OCI-LY7 (cell line): ENCODE data around the gene LSR. TPM values are rescaled to one million over a fixed set of nuclear protein-coding genes. Genes with fewer than 3 reads are reported as not detected.

Experiments used
- BruUV-seq: library from RNA; stranded (reverse); fragments of 400-500 nt; replicated peaks from 2 replicates; lab custom pipeline; 2021; lab: Mats Ljungman, UMichigan
- CTCF ChIA-PET: fragments of 300-600 bp; sonication (Branson Sonifier 250); formaldehyde crosslinking; loops from one replicate; lab custom pipeline; 2022; ENCODE audit warnings: antibody characterized with exemption; ENCODE audit not compliant: unreplicated experiment; lab: Charles Lee
- POLR2A ChIA-PET: fragments of 300-600 bp; sonication (Branson Sonifier 250); formaldehyde crosslinking; loops from one replicate; lab custom pipeline; 2022; ENCODE audit warnings: antibody characterized with exemption; lab: Charles Lee
- DNase-seq: peaks from one replicate; pipeline ENCODE4 v3.0.0-alpha.2; 2015; ENCODE audit warnings: low spot score
- H2AFZ ChIP-seq: fragments of 200-600 bp; sonication (generic), shearing (Covaris generic); 2 replicates; pipeline ENCODE4 v1.6.1; 2014; ENCODE audit warnings: mild to moderate bottlenecking, antibody characterized with exemption, low read length, moderate library complexity
- H3K27ac ChIP-seq: fragments of 200-600 bp; sonication (generic); 2 replicates; pipeline ENCODE4 v1.5.1; 2014; ENCODE audit warnings: mixed run types, low read depth, mild to moderate bottlenecking, moderate library complexity, low read length, inconsistent platforms; ENCODE audit not compliant: poor library complexity, severe bottlenecking
- H3K36me3 ChIP-seq: fragments of 200-600 bp; sonication (generic); 2 replicates; pipeline ENCODE4 v1.6.1; 2014; ENCODE audit warnings: mild to moderate bottlenecking, antibody characterized with exemption, low read length, moderate library complexity, mixed read lengths; ENCODE audit not compliant: insufficient read depth
- H3K4me1 ChIP-seq: fragments of 200-600 bp; sonication (generic); 2 replicates; pipeline ENCODE4 v1.5.1; 2014; ENCODE audit warnings: mild to moderate bottlenecking, low read length; ENCODE audit not compliant: insufficient read depth, poor library complexity, severe bottlenecking
- H3K4me2 ChIP-seq: fragments of 200-600 bp; sonication (generic); 2 replicates; pipeline ENCODE4 v1.6.1; 2014; ENCODE audit warnings: mild to moderate bottlenecking, low read length
- H3K4me3 ChIP-seq: fragments of 200-600 bp; sonication (generic); 2 replicates; pipeline ENCODE4 v1.5.1; 2014; ENCODE audit warnings: mild to moderate bottlenecking, low read depth, low read length; ENCODE audit not compliant: poor library complexity, severe bottlenecking
- H3K79me2 ChIP-seq: fragments of 200-600 bp; sonication (generic); 2 replicates; pipeline ENCODE4 v1.6.1; 2016; ENCODE audit warnings: low read depth, mild to moderate bottlenecking, low read length, moderate library complexity, mixed read lengths; ENCODE audit not compliant: insufficient read depth
- H3K9me2 ChIP-seq: fragments of 200-600 bp; sonication (generic); 2 replicates; pipeline ENCODE4 v1.6.1; 2016; ENCODE audit warnings: mild to moderate bottlenecking, low read length, mixed read lengths; ENCODE audit not compliant: insufficient read depth
- H3K9me3 ChIP-seq: fragments of 200-600 bp; sonication (generic); 2 replicates; pipeline ENCODE4 v1.6.1; 2014; ENCODE audit warnings: mild to moderate bottlenecking, mixed run types, low read length, mixed read lengths
- H4K20me1 ChIP-seq: fragments of 200-600 bp; sonication (generic); 2 replicates; pipeline ENCODE4 v1.6.1; 2014; ENCODE audit warnings: mild to moderate bottlenecking, antibody characterized with exemption, low read length, moderate library complexity, mixed read lengths; ENCODE audit not compliant: insufficient read depth
- CTCF ChIP-seq: fragments of 200-600 bp; sonication (generic); conservative IDR thresholded peaks from 2 replicates; pipeline ENCODE4 v1.5.1; 2014; ENCODE audit warnings: mild to moderate bottlenecking, antibody characterized with exemption, low read length, moderate library complexity, mixed read lengths
- EZH2phosphoT487 ChIP-seq: fragments of 200-600 bp; sonication (generic); IDR thresholded peaks from 2 replicates; pipeline ENCODE4 v1.6.1; 2018; ENCODE audit warnings: low read depth, borderline replicate concordance, mild to moderate bottlenecking, mixed run types, antibody characterized with exemption, low read length, moderate library complexity, mixed read lengths
- intact Hi-C: fragments of 100-400 bp; cut with micrococcal nuclease; formaldehyde crosslinking; loops from one replicate; pipeline ENCODE4 v1.10.0; 2022; ENCODE audit not compliant: unreplicated experiment
- total RNA-seq, 2 experiments: library from RNA; depleted of rRNA in 1 of 2; stranded (reverse); fragments of >200 nt in 1 of 2; shearing (Covaris generic) in 1 of 2; gene quantifications; 2 replicates each; pipeline ENCODE4 v1.2.3, GENCODE V29; 2014 to 2022

Gene LSR
- total RNA-seq, 2 experiments from 2014 or later = 15.0 to 33.6 TPM

GRCh38 chr19:35241417-35241816 is 7.4 kb upstream of the LSR start:
- Histone ChIP-seq H3K27ac (no peak overlapping the region), H3K4me3 (no peak overlapping the region), H4K20me1 (no peaks in the 10 kb centered on the region), H2AFZ (no peak overlapping the region), H3K79me2 (no peaks in the 10 kb centered on the region), H3K36me3 (no peaks in the 10 kb centered on the region; the same call in 1 of the 2 replicates), H3K4me1 (peaks cover 9% of the 10 kb centered on the region), H3K4me2 (no peak overlapping the region), H3K9me3 (peaks cover 26% of the 10 kb centered on the region), H3K9me2 (no peaks in the 10 kb centered on the region)
- BruUV-seq = no TSS peak
- TF ChIP-seq EZH2phosphoT487 = no peak
- ChIA-PET POLR2A (no interaction called here), CTCF (no interaction called here)
- DNase-seq = no peak
- intact Hi-C loops = no loop called here

DNA sequence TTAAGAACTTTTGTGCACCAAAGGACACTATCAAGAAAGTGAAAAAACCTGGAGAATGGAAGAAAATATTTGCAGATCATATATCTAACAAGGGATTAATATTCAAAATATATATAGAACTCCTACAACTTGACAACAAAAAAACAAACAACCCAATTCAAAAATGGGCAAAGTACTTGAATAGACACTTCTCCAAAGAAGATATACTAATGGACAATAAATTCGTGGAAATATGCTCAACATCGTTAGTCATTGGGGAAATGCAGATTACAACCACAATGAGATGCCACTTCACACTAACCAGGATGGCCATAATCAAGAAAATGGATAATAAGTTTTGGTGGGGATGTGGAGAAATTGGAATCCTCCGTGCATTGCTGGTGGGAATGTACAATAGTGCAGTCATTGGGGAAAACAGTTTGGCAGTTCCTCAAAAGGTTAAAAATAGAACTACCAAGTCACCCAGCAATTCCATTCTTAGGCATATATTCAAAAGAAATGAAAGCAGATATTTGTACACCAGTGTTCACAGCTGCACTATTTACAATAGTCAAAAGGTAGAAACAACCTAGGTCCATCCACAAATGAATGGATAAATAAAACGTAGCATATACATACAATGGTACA is 2.2 kb upstream of the LSR start:
- no peak overlapping the region; the same call in 1 of the 2 replicates for H2AFZ ChIP-seq
- H3K79me2 ChIP-seq = peaks cover 9% of the 10 kb centered on the region; the same call in 1 of the 2 replicates
- no peak for DNase-seq
- H3K4me2 ChIP-seq = peak overlapping the region; percentile 76
- H3K4me1 ChIP-seq = peaks cover 21% of the 10 kb centered on the region
- intact Hi-C loops = loop anchor here (5.0 kb wide), 1 partner anchor 381 kb away; the partner anchor contains the start of gene RBM42
- no peaks in the 10 kb centered on the region for H3K9me2 ChIP-seq
- no peaks in the 10 kb centered on the region for H4K20me1 ChIP-seq
- H3K27ac ChIP-seq = no peak overlapping the region
- no peak for TF ChIP-seq EZH2phosphoT487
- TF ChIP-seq CTCF = no peak
- BruUV-seq = no TSS peak
- H3K36me3 ChIP-seq = peaks cover 14% of the 10 kb centered on the region
- CTCF ChIA-PET = no interaction called here
- H3K9me3 ChIP-seq = peaks cover 19% of the 10 kb centered on the region
- peak overlapping the region; percentile 82 for H3K4me3 ChIP-seq
- POLR2A ChIA-PET = no interaction called here

- Histone ChIP-seq H3K9me3 (peaks cover 16% of the 10 kb centered on the region), H2AFZ (peak overlapping the region; percentile 74), H3K36me3 (peaks cover 14% of the 10 kb centered on the region), H4K20me1 (no peaks in the 10 kb centered on the region), H3K4me1 (peaks cover 21% of the 10 kb centered on the region), H3K27ac (peak overlapping the region; percentile 69), H3K79me2 (peaks cover 9% of the 10 kb centered on the region; the same call in 1 of the 2 replicates), H3K9me2 (no peaks in the 10 kb centered on the region), H3K4me2 (peak overlapping the region; percentile 76), H3K4me3 (peak overlapping the region; percentile 82)
- POLR2A ChIA-PET = interaction anchor here (1.0 kb wide), 1 partner anchor 106 kb away, joined by 3 read pairs; no protein-coding TSS in a partner anchor
- DNase-seq = peak; percentile 92
- CTCF ChIA-PET = no interaction called here
- intact Hi-C loops = loop anchor here (1.0 to 5.0 kb wide), 5 partner anchors 19 to 380 kb away; partner anchors contain the start of gene RBM42
- BruUV-seq = TSS peak; percentile 78
- TF ChIP-seq CTCF (peak; percentile 71), EZH2phosphoT487 (no peak)
These were observed 1.1 kb upstream of the LSR start for GRCh38 chr19:35247526-35248309.
